OCI-LY1 (cell line): ENCODE measurements around the gene ARFGAP1.

Source experiments
- EZH2 ChIP-seq: fragments of 200-600 bp; sonication (generic), shearing (Covaris generic); IDR thresholded peaks from 2 replicates; pipeline ENCODE4 v1.8.0; 2017; ENCODE audit warnings: borderline replicate concordance, mixed run types, mild to moderate bottlenecking, antibody characterized with exemption, low read length, moderate library complexity, mixed read lengths
- TF ChIP-seq, protein P1 (sequence below): fragments of 200-600 bp; sonication (generic), shearing (Covaris generic); IDR thresholded peaks from 2 replicates; pipeline ENCODE4 v1.5.1; 2017; ENCODE audit warnings: mild to moderate bottlenecking, antibody characterized with exemption, low read length, moderate library complexity, mixed read lengths

DNA sequence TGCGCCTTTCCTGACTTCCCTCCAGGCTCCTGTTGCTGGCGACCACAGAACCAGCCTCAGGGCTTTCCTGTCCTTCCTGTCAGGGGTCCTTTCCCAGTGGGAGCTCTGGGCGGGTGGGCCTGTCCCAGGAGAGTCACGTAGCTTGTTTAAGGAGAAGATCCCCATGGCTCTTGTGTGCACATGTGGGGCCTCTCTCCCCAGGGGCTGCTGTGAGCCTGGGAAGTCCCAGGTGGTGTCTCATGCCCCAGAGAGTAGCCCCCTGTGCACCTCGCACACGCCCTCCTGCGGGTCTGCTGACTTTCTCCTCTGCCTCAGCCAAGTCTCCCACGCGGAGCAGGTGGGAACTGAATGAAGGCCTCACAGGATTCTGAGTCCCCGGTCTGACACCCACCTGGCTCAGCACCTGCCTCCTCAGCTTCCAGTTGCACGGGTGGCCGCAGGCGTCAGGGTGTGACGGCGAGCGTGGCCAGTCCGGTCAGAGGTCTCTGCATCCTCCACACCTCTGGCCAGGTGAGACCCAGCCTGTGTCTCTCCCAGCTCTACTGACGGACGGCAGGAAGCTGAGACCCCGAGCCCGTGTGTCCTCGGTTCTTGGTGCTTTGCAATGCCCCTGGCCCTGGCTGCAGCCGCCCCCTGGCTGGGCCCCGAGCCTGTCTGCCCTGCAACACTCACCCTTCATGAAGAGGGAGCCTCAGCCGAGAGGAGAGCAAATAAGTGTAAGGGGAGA lies 12.7 kb upstream of the ARFGAP1 start:
- TF ChIP-seq, protein P1, sequence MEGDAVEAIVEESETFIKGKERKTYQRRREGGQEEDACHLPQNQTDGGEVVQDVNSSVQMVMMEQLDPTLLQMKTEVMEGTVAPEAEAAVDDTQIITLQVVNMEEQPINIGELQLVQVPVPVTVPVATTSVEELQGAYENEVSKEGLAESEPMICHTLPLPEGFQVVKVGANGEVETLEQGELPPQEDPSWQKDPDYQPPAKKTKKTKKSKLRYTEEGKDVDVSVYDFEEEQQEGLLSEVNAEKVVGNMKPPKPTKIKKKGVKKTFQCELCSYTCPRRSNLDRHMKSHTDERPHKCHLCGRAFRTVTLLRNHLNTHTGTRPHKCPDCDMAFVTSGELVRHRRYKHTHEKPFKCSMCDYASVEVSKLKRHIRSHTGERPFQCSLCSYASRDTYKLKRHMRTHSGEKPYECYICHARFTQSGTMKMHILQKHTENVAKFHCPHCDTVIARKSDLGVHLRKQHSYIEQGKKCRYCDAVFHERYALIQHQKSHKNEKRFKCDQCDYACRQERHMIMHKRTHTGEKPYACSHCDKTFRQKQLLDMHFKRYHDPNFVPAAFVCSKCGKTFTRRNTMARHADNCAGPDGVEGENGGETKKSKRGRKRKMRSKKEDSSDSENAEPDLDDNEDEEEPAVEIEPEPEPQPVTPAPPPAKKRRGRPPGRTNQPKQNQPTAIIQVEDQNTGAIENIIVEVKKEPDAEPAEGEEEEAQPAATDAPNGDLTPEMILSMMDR: no peak
- no peak for TF ChIP-seq EZH2
